Measurements from ENCODE around the gene TPI1. TPM values are rescaled to one million over a fixed set of nuclear protein-coding genes. Genes with fewer than 3 reads are reported as not detected.

TPI1 gene
- total RNA-seq, 1 experiment from 2014 or later, result 1,177 TPM

GRCh38 chr12:6819106-6820030, 48.0 kb upstream of the TPI1 start:
- H4K8ac ChIP-seq (replicated peaks; ENCODE audit: insufficient read length, low read depth, low read length), result no peak overlapping the region
- no peak for TF ChIP-seq CTCF (conservative IDR thresholded peaks at IDR 0.05)
- no peak overlapping the region for H3K27ac ChIP-seq (ENCODE audit: insufficient read length, low read depth, low read length)
- H3K23ac ChIP-seq (ENCODE audit: insufficient read length, low read depth, low read length), result no peak overlapping the region
- H3K14ac ChIP-seq (ENCODE audit: insufficient read depth, low read length), result no peak overlapping the region
- H3K4me1 ChIP-seq (ENCODE audit: insufficient read depth, low read length), result peaks cover 7% of the 10 kb centered on the region; the same call in 1 of the 2 replicates
- H2BK5ac ChIP-seq (ENCODE audit: insufficient read length, low read length), result no peak overlapping the region
- H3K4me2 ChIP-seq (ENCODE audit: insufficient read depth, insufficient read length, low read length), result no peak overlapping the region
- peaks cover 67% of the 10 kb centered on the region for H3K27me3 Mint-ChIP-seq (ENCODE audit: low read depth)
- no peaks in the 10 kb centered on the region for H3K79me1 ChIP-seq (ENCODE audit: insufficient read depth, low read depth, low read length, poor library complexity, severe bottlenecking)
- no peak overlapping the region for H3K9ac ChIP-seq (ENCODE audit: extremely low read depth, insufficient read length, low read length)
- H3K18ac ChIP-seq (ENCODE audit: insufficient read length, low read depth, low read length), result no peak overlapping the region
- H2AK5ac ChIP-seq (ENCODE audit: insufficient read length, low read length), result no peak overlapping the region
- peak overlapping the region in 1 of 2 experiments; percentile 61; a peak in 3 of 5 replicates for H3K4me3 Mint-ChIP-seq
- WGBS (ENCODE audit: extremely low coverage, insufficient read length, low lambda C conversion rate), result no CpG with 5 or more reads among the region's 13 CpGs
- no peak overlapping the region for H2BK20ac ChIP-seq (ENCODE audit: low read depth, low read length, poor library complexity, severe bottlenecking)
- H3K27me3 ChIP-seq (ENCODE audit: insufficient read depth, low read length), result peaks cover 4% of the 10 kb centered on the region; the same call in 1 of the 2 replicates
- peaks cover 8% of the 10 kb centered on the region for H3K23me2 ChIP-seq (ENCODE audit: insufficient read length, low read depth, low read length, poor library complexity, severe bottlenecking)
- peaks cover 53 to 56% of the 10 kb centered on the region in 2 experiments for H3K4me1 Mint-ChIP-seq
- H2BK12ac ChIP-seq (ENCODE audit: insufficient read length, low read depth, low read length), result no peak overlapping the region
- H3K36me3 Mint-ChIP-seq (ENCODE audit: insufficient read depth in 1 of 3, low read depth in 3 of 3), result peaks cover 2 to 6% (median 4%) of the 10 kb centered on the region in 3 experiments; a peak in 3 of 7 replicates
- no peak overlapping the region for H3T11ph ChIP-seq (ENCODE audit: low read length)
- H2BK120ac ChIP-seq (ENCODE audit: low read depth, low read length, poor library complexity, severe bottlenecking), result no peak overlapping the region
- no peak overlapping the region for H2AFZ ChIP-seq (ENCODE audit: low read length)
- peak overlapping the region in 1 of 3 experiments; percentile 38; a peak in 1 of 7 replicates for H3K27ac Mint-ChIP-seq
- H4K20me1 ChIP-seq (ENCODE audit: control insufficient read depth, insufficient read depth, insufficient read length), result peaks cover 2% of the 10 kb centered on the region
- H4K91ac ChIP-seq (ENCODE audit: insufficient read length, low read depth, low read length), result no peak overlapping the region
- H3K79me2 ChIP-seq (ENCODE audit: insufficient read depth, low read length), result no peaks in the 10 kb centered on the region
- no peaks in the 10 kb centered on the region for H3K9me3 ChIP-seq (ENCODE audit: control insufficient read depth, low read depth, low read length)
- no peak overlapping the region for H4K5ac ChIP-seq (ENCODE audit: insufficient read length, low read depth, low read length)
- no peak for DNase-seq
- H3K9me3 Mint-ChIP-seq, result peaks cover 0 to 2% of the 10 kb centered on the region in 2 experiments; a peak in 1 of 5 replicates
- no peak overlapping the region for H2BK15ac ChIP-seq (ENCODE audit: low read depth, low read length)
- no peak overlapping the region for H3K4ac ChIP-seq (ENCODE audit: low read depth, low read length)
- H3K56ac ChIP-seq (ENCODE audit: insufficient read length, low read depth, low read length), result no peak overlapping the region
